MM.1S (cell line): ENCODE measurements around the gene KCTD17.

Source experiments
- DNase-seq: peaks from one replicate; pipeline ENCODE4 v3.0.0-alpha.2; 2015
- H2AFZ ChIP-seq: fragments of 300-600 bp; sonication (generic); 2 replicates; pipeline ENCODE4 v1.6.0; 2016; ENCODE audit warnings: antibody characterized with exemption, low read length
- H3F3A ChIP-seq: fragments of 300-600 bp; sonication (generic); 2 replicates; pipeline ENCODE4 v1.6.1; 2016; ENCODE audit warnings: mild to moderate bottlenecking, antibody characterized with exemption, low read length, moderate library complexity, mixed read lengths; ENCODE audit not compliant: insufficient read depth
- H3K27ac ChIP-seq: fragments of 300-600 bp; sonication (generic); 2 replicates; pipeline ENCODE4 v1.5.1; 2016; ENCODE audit warnings: mild to moderate bottlenecking, low read length
- H3K27me3 ChIP-seq: fragments of 300-600 bp; sonication (generic); replicated peaks from 2 replicates; pipeline ENCODE4 v1.6.0; 2016; ENCODE audit warnings: low read length; ENCODE audit not compliant: insufficient read depth
- H3K36me3 ChIP-seq: fragments of 300-600 bp; sonication (generic); replicated peaks from 2 replicates; pipeline ENCODE4 v1.6.1; 2016; ENCODE audit warnings: mild to moderate bottlenecking, low read length, mixed read lengths; ENCODE audit not compliant: insufficient read depth
- H3K4me1 ChIP-seq: fragments of 300-600 bp; sonication (generic); 2 replicates; pipeline ENCODE4 v1.6.1; 2016; ENCODE audit warnings: low read length, mixed read lengths
- H3K4me2 ChIP-seq: fragments of 300-600 bp; sonication (generic); 2 replicates; pipeline ENCODE4 v1.6.0; 2016; ENCODE audit warnings: low read depth, low read length
- H3K4me3 ChIP-seq: fragments of 300-600 bp; sonication (generic); 2 replicates; pipeline ENCODE4 v1.5.1; 2016; ENCODE audit warnings: low read length, mixed read lengths
- H3K79me2 ChIP-seq: fragments of 300-600 bp; sonication (generic); 2 replicates; pipeline ENCODE4 v1.6.1; 2016; ENCODE audit warnings: mixed run types, low read length, mixed read lengths
- H3K9ac ChIP-seq: fragments of 300-600 bp; sonication (generic); 2 replicates; pipeline ENCODE4 v1.6.1; 2016; ENCODE audit warnings: low read length, mixed read lengths
- H3K9me2 ChIP-seq: fragments of 300-600 bp; sonication (generic); replicated peaks from 2 replicates; pipeline ENCODE4 v1.6.1; 2016; ENCODE audit warnings: mild to moderate bottlenecking, low read length, mixed read lengths; ENCODE audit not compliant: insufficient read depth
- H3K9me3 ChIP-seq: fragments of 300-600 bp; sonication (generic); replicated peaks from 2 replicates; pipeline ENCODE4 v1.6.1; 2016; ENCODE audit warnings: mild to moderate bottlenecking, low read length, mixed read lengths; ENCODE audit not compliant: insufficient read depth
- H4K20me1 ChIP-seq: fragments of 300-600 bp; sonication (generic); 2 replicates; pipeline ENCODE4 v1.6.1; 2016; ENCODE audit warnings: mild to moderate bottlenecking, low read length, moderate library complexity, mixed read lengths; ENCODE audit not compliant: insufficient read depth
- EZH2 ChIP-seq: fragments of 300-600 bp; sonication (generic); optimal IDR thresholded peaks from 2 replicates; pipeline ENCODE3; 2017; ENCODE audit warnings: low read depth, mild to moderate bottlenecking, antibody characterized with exemption, low read length, mixed read lengths
- EZH2phosphoT487 ChIP-seq: fragments of 300-600 bp; sonication (generic); IDR thresholded peaks from 2 replicates; pipeline ENCODE4 v1.6.1; 2018; ENCODE audit warnings: antibody characterized with exemption, low read length
- TF ChIP-seq, protein P1 (sequence below): fragments of 300-600 bp; sonication (generic); IDR thresholded peaks from 2 replicates; pipeline ENCODE4 v1.5.1; 2016; ENCODE audit warnings: antibody characterized with exemption, low read length, mixed read lengths

The KCTD17 gene

GRCh38 chr22:37017356-37017755, 34.2 kb upstream of the KCTD17 start:
- no peak for DNase-seq
- H3K4me1 ChIP-seq, result no peaks in the 10 kb centered on the region
- H3K27me3 ChIP-seq, result no peaks in the 10 kb centered on the region
- no peaks in the 10 kb centered on the region for H3K9me2 ChIP-seq
- peaks cover 9% of the 10 kb centered on the region; the same call in 1 of the 2 replicates for H3K79me2 ChIP-seq
- H3K4me2 ChIP-seq, result no peak overlapping the region
- H3F3A ChIP-seq, result no peaks in the 10 kb centered on the region
- no peaks in the 10 kb centered on the region for H3K36me3 ChIP-seq
- H4K20me1 ChIP-seq, result no peaks in the 10 kb centered on the region
- no peak overlapping the region for H2AFZ ChIP-seq
- TF ChIP-seq EZH2phosphoT487 (no peak), EZH2 (no peak)
- TF ChIP-seq, protein P1, sequence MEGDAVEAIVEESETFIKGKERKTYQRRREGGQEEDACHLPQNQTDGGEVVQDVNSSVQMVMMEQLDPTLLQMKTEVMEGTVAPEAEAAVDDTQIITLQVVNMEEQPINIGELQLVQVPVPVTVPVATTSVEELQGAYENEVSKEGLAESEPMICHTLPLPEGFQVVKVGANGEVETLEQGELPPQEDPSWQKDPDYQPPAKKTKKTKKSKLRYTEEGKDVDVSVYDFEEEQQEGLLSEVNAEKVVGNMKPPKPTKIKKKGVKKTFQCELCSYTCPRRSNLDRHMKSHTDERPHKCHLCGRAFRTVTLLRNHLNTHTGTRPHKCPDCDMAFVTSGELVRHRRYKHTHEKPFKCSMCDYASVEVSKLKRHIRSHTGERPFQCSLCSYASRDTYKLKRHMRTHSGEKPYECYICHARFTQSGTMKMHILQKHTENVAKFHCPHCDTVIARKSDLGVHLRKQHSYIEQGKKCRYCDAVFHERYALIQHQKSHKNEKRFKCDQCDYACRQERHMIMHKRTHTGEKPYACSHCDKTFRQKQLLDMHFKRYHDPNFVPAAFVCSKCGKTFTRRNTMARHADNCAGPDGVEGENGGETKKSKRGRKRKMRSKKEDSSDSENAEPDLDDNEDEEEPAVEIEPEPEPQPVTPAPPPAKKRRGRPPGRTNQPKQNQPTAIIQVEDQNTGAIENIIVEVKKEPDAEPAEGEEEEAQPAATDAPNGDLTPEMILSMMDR, result no peak
- no peaks in the 10 kb centered on the region for H3K9me3 ChIP-seq
- H3K27ac ChIP-seq, result no peak overlapping the region
- H3K4me3 ChIP-seq, result no peak overlapping the region
- no peak overlapping the region for H3K9ac ChIP-seq

- peak overlapping the region; percentile 82; the same call in 1 of the 2 replicates for H2AFZ ChIP-seq
- no peaks in the 10 kb centered on the region for H3K36me3 ChIP-seq
- no peak for DNase-seq
- peaks cover 9% of the 10 kb centered on the region; the same call in 1 of the 2 replicates for H3K79me2 ChIP-seq
- H4K20me1 ChIP-seq, result no peaks in the 10 kb centered on the region
- no peaks in the 10 kb centered on the region for H3K9me2 ChIP-seq
- peak overlapping the region; percentile 87 for H3K4me2 ChIP-seq
- TF ChIP-seq EZH2phosphoT487 (no peak), EZH2 (no peak)
- TF ChIP-seq, protein P1, result no peak
- no peaks in the 10 kb centered on the region for H3K4me1 ChIP-seq
- H3K27ac ChIP-seq, result no peak overlapping the region
- H3F3A ChIP-seq, result no peaks in the 10 kb centered on the region
- no peak overlapping the region; the same call in 1 of the 2 replicates for H3K9ac ChIP-seq
- H3K27me3 ChIP-seq, result no peaks in the 10 kb centered on the region
- H3K9me3 ChIP-seq, result no peaks in the 10 kb centered on the region
- H3K4me3 ChIP-seq, result peak overlapping the region; percentile 84
These were observed 33.3 kb upstream of the KCTD17 start for GRCh38 chr22:37018086-37018814.

DNA sequence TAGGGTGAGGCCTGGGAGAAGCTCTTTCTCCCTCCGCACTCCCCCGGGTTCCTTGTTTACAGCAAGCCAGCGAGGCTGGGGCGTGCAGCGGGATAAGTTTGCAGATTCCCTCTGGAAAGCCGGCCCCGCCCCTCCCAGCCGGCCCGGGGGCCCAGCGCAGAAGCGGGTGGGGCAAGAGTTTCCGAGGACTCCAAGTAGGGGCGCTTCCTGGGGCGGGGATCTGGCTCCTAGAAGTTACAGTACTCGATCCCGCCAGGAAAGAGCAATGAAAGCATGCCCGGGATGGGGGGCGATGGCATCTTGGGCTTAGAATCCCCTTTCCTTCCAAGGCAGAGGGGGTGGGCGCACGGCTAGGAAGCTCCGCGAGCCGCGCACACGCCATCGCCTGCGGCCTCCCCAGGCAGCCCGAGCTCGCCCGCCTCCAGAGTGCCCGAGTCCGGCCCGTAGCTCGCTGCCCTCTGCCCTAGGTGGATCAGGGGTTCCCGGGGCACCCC, 32.7 kb upstream of the KCTD17 start:
- no peak overlapping the region for H3K27ac ChIP-seq
- H3K9ac ChIP-seq, result peak overlapping the region; percentile 74
- TF ChIP-seq, protein P1, result no peak
- no peak for TF ChIP-seq EZH2phosphoT487
- TF ChIP-seq EZH2, result no peak
- no peaks in the 10 kb centered on the region for H3K9me2 ChIP-seq
- H3K36me3 ChIP-seq, result no peaks in the 10 kb centered on the region
- H2AFZ ChIP-seq, result peak overlapping the region; percentile 82
- DNase-seq, result no peak
- no peaks in the 10 kb centered on the region for H3K27me3 ChIP-seq
- H3K4me1 ChIP-seq, result no peaks in the 10 kb centered on the region
- peak overlapping the region; percentile 84 for H3K4me3 ChIP-seq
- no peaks in the 10 kb centered on the region for H3K9me3 ChIP-seq
- H3K4me2 ChIP-seq, result peak overlapping the region; percentile 87
- peaks cover 9% of the 10 kb centered on the region; the same call in 1 of the 2 replicates for H3K79me2 ChIP-seq
- no peaks in the 10 kb centered on the region for H4K20me1 ChIP-seq
- no peaks in the 10 kb centered on the region for H3F3A ChIP-seq
